NCI-H1436 (cell line): ENCODE results near the gene SYNJ1.
"Not testable (repeated sequence)": the region's sequence is repeated elsewhere in the genome, so short reads cannot be mapped to it uniquely, and the experiment has no call there.

Experiments used
- DNase-seq: peaks from one replicate; lab custom pipeline; 2025; lab: John Stamatoyannopoulos, UW

The SYNJ1 gene

GRCh38 chr21:32611471-32611997 is 116.3 kb downstream of the SYNJ1 start:
- DNase-seq, result no peak

GRCh38 chr21:32610940-32611339 is 116.9 kb downstream of the SYNJ1 start:
- DNase-seq, result not testable (repeated sequence)

GRCh38 chr21:32608851-32609250 is 119.0 kb downstream of the SYNJ1 start:
- no peak for DNase-seq

DNA sequence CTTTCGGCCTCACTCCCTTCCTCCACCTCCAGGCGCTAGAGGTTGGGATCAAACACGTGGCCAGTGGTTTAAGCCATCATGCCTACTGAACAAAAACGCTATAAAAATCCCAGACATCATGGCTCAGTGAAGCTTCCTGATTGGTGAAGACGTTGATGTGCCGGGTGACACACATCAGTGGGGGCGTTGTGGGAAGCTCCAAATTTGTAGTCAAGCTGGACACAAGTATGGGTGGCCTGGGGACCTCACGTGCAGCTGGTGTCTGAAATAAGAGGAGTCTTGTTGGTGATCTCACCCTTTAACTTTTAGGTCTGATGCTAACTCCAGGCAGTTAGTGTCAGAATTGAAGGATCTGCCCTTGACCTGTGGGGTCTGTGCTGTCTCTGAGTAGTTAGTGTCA is 122.3 kb downstream of the SYNJ1 start:
- DNase-seq, result no peak

GRCh38 chr21:32604464-32604863 is 123.3 kb downstream of the SYNJ1 start:
- no peak for DNase-seq

GRCh38 chr21:32603131-32603530 is 124.7 kb downstream of the SYNJ1 start:
- no peak for DNase-seq

GRCh38 chr21:32602099-32602498 is 125.7 kb downstream of the SYNJ1 start:
- DNase-seq, result no peak

- DNase-seq, result no peak
Measured at GRCh38 chr21:32599526-32599925, 128.3 kb downstream of the SYNJ1 start.

- DNase-seq, result no peak
Measured at GRCh38 chr21:32599091-32599490, 128.7 kb downstream of the SYNJ1 start.

GRCh38 chr21:32597205-32597604 is 130.6 kb downstream of the SYNJ1 start:
- no peak for DNase-seq

- DNase-seq, result no peak
Measured at GRCh38 chr21:32595431-32595830, 132.4 kb downstream of the SYNJ1 start.

GRCh38 chr21:32593690-32594089 is 134.1 kb downstream of the SYNJ1 start:
- no peak for DNase-seq

DNA sequence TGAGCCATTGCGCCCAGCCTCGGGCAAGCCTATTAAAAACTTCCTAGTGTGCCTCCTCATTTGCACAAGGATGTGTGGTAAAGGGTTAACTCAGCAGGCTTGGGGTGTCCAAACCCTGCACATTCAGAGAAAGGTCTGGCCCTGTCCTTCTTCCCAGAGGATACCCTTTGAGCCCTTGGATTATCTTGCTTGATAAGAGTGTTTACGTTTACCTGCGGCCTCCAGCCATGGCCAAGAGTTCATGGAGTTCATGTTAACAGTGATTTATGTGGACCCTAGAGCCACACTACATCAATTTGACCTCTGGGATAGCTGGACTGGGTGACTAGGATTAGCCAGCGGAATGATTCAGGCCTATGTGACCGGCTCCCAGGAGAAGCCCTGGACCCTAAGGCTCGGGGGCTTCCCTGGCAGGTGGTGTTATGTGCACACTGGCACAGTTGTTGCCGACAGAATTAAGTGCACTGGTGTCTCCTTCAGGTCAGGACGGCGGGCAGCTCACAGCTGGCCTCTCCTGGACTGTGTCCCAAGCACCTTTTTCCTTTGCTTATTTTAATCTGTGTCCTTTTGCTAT is 134.8 kb downstream of the SYNJ1 start:
- DNase-seq, result no peak

- no peak for DNase-seq
Measured at GRCh38 chr21:32590130-32590529, 137.7 kb downstream of the SYNJ1 start.

GRCh38 chr21:32587651-32588050 is 140.2 kb downstream of the SYNJ1 start:
- no peak for DNase-seq

DNA sequence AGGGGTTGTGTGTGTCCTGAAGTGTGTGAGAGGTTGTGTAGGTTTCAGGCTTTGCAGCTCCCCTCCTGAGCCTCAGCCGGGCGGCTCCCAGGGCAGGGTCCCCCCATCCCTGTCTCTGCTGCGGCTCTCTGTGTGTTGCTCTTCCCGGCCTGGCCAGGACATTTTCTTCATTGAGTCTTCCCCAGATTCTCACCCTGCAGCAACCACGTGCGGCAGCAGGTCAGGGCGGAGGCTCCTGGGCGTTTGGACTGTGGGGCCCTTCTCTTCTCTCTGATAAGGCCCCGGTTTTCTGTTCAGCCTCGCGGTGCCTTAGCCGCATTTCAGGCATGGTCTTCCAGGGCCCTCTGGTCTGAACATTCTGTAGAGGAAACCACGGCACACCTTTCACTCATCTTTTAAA is 140.7 kb downstream of the SYNJ1 start:
- DNase-seq, result no peak

DNA sequence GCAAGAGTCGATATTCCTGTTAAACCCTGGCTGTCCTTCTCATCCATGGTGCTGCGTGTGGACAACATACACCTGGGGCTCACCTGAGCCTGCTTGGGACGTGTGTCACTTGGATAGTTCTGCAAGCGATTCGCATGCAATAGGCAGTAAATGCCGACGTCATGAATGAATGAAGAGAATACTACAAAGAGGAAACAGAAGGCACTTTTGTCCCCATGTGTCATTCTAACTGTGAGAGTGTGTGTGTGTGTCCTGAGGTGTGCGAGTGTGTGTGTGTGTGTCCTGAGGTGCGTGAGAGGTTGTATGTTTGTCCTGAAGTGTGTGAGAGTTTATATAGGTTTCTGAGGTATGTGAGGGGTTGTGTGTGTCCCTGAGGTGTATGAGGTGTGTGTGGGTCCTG is 141.8 kb downstream of the SYNJ1 start:
- no peak for DNase-seq

- DNase-seq, result no peak
Measured at GRCh38 chr21:32585042-32585710, 142.6 kb downstream of the SYNJ1 start, which contains the start of gene TCP10L. Gene TCP10L, minus strand, starts transcription at chr21:32585523. Its CDS starts 1,219 bp downstream, at chr21:32584304.

DNA sequence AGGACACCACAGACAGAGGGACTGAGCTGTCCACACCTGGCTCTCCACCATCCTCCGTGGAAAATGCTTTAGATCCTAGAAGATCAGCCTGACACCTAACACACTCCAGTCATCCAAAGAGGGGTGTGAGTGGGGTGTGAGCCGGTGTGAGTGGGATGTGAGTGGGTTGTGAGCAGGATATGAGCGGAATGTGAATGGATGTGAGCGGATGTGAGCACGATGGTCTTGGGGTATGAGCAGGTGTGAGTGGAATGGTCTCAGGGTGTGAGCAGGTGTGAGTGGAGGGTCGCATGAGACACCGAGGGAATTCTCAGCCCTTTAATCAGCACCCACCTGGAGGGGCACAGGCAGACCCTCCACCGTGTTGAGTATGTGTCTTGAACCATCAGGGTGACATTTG is 143.3 kb downstream of the SYNJ1 start:
- no peak for DNase-seq

- DNase-seq, result no peak
Measured at GRCh38 chr21:32581732-32582131, 146.1 kb downstream of the SYNJ1 start.

DNA sequence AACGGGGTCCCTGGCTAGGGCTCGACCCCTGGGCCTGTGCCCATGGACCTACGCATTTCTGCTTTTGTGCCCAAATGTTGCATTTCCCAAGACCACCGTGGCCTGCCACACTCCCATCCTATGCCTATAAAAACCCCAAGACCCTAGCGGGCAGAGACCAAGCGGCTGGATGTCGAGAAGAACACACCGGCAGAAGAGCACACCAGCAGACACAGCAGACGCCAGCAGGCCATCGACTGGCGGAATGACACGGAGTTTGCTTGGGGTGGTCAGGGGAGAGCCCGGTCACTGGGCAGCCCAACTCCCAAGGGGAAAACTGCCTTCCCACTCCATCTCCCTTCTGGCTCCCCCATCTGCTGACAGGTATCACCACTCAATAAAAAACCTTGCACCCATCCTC is 146.9 kb downstream of the SYNJ1 start:
- no peak for DNase-seq
